Ectodermal cell (in vitro differentiated cells): ENCODE results near the gene PAPLN.

ENCODE experiments used
- H3K27ac ChIP-seq: 2 replicates; pipeline ENCODE4 v1.7.0; 2013; ENCODE audit warnings: mild to moderate bottlenecking, low read depth, low read length; ENCODE audit not compliant: insufficient read depth, poor library complexity, severe bottlenecking
- H3K27me3 ChIP-seq: 2 replicates; pipeline ENCODE4 v1.7.0; 2013; ENCODE audit warnings: mild to moderate bottlenecking, low read length; ENCODE audit not compliant: insufficient read depth, control insufficient read depth, poor library complexity, severe bottlenecking
- H3K36me3 ChIP-seq: one replicate; pipeline ENCODE4 v1.7.0; 2013; ENCODE audit warnings: low read length; ENCODE audit not compliant: control insufficient read depth, insufficient read depth
- H3K4me1 ChIP-seq: one replicate; pipeline ENCODE4 v1.7.0; 2013; ENCODE audit warnings: low read length; ENCODE audit not compliant: control insufficient read depth, insufficient read depth
- H3K4me3 ChIP-seq: 2 replicates; pipeline ENCODE4 v1.7.0; 2013; ENCODE audit warnings: low read depth, low read length, control low read depth; ENCODE audit not compliant: insufficient read depth
- H3K9me3 ChIP-seq: 2 replicates; pipeline ENCODE4 v1.7.0; 2013; ENCODE audit warnings: mild to moderate bottlenecking, low read length, moderate library complexity; ENCODE audit not compliant: control insufficient read depth
- WGBS, 2 experiments: methylation state at CpG; one replicate each; pipeline ENCODE4 v1.1.7; 2013; ENCODE audit warnings: missing lambda C conversion rate in 2 of 2; 5-methylcytosine and 5-hydroxymethylcytosine counted together

The PAPLN gene

GRCh38 chr14:73243748-73244147 is 6.4 kb downstream of the PAPLN start:
- Histone ChIP-seq H3K9me3 (no peaks in the 10 kb centered on the region), H3K4me1 (peaks cover 24% of the 10 kb centered on the region), H3K36me3 (peaks cover 9% of the 10 kb centered on the region), H3K27ac (no peak overlapping the region), H3K27me3 (peaks cover 13% of the 10 kb centered on the region), H3K4me3 (no peak overlapping the region)
- 80 to 89% methylated on average over 2 of the region's 2 CpGs for WGBS, 2 experiments

DNA sequence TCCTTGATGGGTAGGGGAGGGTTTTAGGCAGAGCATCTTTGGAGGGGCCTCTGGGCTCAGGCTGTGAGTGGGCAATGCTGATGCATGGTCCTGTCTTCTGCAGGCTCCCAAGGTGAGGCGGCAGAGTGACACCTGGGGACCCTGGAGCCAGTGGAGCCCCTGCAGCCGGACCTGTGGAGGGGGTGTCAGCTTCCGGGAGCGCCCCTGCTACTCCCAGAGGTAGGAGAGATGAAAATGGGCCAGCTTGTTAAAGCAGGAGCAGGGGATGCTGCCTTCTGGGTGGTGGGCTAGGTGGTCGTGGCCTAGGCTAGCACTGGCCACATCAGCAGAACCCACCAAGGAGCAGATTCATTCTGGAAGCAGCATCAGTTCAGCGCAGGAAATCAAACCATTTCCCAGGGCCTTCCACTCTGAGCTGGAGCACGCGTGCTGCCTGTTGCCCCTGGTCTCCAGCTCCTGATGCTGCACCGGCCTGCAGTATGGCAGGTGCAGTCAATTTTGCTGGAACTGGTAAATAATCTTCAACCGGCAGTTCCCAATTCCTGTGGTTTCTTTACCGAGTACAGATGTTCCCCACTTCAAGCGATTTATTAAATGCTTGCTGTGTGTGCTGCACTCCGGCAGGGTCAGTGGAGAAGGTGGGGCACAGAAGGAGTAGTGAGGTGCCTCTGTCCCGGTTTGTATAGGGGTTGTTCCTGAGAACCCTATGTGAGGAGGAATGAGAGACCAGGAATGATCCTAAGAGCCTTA is 7.4 kb downstream of the PAPLN start:
- Histone ChIP-seq H3K27me3 (peaks cover 4% of the 10 kb centered on the region), H3K4me1 (peaks cover 17% of the 10 kb centered on the region), H3K27ac (no peak overlapping the region), H3K4me3 (no peak overlapping the region), H3K9me3 (no peaks in the 10 kb centered on the region), H3K36me3 (peaks cover 9% of the 10 kb centered on the region)
- WGBS, 2 experiments = 93 to 95% methylated on average over 14 of the region's 14 CpGs

- H3K36me3 ChIP-seq = peaks cover 9% of the 10 kb centered on the region
- no peak overlapping the region for H3K4me3 ChIP-seq
- 79 to 82% methylated on average over 61 to 64 of the region's 64 CpGs for WGBS, 2 experiments
Observed at GRCh38 chr14:73245480-73246325, 8.4 kb downstream of the PAPLN start.

GRCh38 chr14:73246387-73247150 is 9.3 kb downstream of the PAPLN start:
- H3K36me3 ChIP-seq = peaks cover 9% of the 10 kb centered on the region
- no peak overlapping the region for H3K4me3 ChIP-seq
- no peaks in the 10 kb centered on the region for H3K9me3 ChIP-seq
- WGBS, 2 experiments = 90 to 93% methylated on average over 18 of the region's 18 CpGs
- H3K4me1 ChIP-seq = peaks cover 2% of the 10 kb centered on the region
- H3K27me3 ChIP-seq = no peaks in the 10 kb centered on the region
- no peak overlapping the region for H3K27ac ChIP-seq

More at GRCh38 chr14:73245480-73246325, 8.4 kb downstream of the PAPLN start:
- H3K27me3 ChIP-seq = no peaks in the 10 kb centered on the region
- H3K9me3 ChIP-seq = no peaks in the 10 kb centered on the region
- H3K27ac ChIP-seq = no peak overlapping the region
- peaks cover 11% of the 10 kb centered on the region for H3K4me1 ChIP-seq

DNA sequence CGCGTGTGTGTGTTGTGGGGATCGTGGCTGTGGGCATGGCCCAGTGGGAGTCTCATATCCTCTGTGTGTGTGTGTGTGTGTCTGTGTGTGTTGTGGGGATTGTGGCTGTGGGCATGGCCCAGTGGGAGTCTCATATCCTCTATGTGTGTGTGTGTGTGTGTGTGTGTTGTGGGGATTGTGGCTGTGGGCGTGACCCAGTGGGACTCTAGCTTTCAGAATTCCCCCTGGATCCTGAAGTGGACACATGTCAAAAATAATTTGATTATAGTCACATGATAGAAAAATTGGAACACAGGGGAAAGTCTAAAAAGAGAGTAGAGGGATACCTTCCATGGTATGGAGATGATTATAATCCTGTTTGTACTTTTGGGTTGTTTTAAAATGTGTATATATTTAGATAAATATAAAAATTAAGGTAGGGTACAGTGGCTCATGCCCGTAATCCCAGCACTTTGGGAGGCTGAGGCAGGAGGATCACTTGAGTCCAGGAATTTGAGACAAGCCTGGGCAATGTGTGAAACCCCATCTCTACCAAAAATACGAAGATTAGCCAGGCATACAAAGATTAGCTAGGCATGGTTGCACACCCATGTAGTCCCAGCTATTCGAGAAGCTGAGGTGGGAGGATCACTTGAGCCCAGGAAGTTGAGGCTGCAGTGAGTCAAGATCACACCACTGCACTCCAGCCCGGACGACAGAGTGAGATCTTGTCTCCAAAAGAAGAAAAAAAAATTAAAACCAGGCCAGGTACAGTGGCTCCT is 11.0 kb downstream of the PAPLN start:
- no peaks in the 10 kb centered on the region for H3K9me3 ChIP-seq
- H3K27me3 ChIP-seq = no peaks in the 10 kb centered on the region
- H3K36me3 ChIP-seq = peaks cover 14% of the 10 kb centered on the region
- H3K4me1 ChIP-seq = no peaks in the 10 kb centered on the region
- no peak overlapping the region for H3K4me3 ChIP-seq
- no peak overlapping the region for H3K27ac ChIP-seq
- 89 to 90% methylated on average over 9 of the region's 9 CpGs for WGBS, 2 experiments

DNA sequence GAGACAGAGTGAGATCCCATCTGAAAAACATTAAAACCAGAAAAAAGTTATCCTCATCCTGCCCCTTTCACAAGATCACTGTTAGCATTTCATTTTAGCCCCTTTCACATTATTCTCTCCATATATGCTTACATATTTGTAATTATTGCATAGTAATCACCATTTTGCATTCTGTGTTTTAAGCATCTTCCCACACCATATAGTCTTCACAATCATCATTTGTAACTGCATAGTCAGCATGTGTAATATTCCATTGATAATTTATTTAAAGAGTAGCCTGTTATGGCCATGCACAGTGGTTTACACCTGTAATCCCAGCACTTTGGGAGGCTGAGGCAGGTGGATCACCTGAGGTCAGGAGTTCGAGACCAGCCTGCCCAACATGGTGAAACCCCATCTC is 11.8 kb downstream of the PAPLN start:
- 93 to 96% methylated on average over 1 of the region's 1 CpG for WGBS, 2 experiments
- Histone ChIP-seq H3K9me3 (no peaks in the 10 kb centered on the region), H3K4me1 (no peaks in the 10 kb centered on the region), H3K27me3 (no peaks in the 10 kb centered on the region), H3K27ac (no peak overlapping the region), H3K36me3 (peaks cover 10% of the 10 kb centered on the region), H3K4me3 (no peak overlapping the region)

DNA sequence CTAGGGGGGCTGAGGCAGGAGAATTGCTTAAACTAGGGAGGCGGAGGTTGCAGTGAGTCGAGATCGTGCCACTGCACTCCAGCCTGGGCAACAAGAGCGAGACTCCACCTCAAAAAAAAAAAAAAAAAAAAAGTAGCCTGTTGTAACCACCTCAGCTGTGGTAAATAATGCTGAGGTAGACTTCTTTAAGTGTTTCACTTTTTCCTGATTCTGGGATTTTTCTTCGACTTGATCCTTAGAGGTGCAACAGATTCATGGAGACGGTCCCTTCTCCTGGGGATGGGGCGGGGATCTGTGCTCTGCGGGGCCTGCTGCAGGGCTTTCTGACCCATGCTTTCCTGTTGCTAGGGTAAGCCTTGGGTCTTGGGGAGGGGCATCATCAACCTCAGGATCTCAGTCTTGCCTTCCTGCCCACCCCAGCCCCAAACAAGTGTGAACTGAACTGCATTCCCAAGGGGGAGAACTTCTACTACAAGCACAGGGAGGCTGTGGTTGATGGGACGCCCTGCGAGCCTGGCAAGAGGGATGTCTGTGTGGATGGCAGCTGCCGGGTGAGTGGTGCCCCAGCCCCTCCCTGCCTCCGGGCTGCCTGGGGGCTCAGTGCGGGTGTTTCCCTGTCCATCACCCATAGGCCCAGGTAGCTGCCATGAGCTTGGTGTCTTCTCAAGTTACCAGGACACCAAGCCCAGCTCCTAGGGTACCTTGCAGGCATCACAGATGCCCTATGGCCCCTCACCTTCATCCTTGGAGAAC is 12.4 kb downstream of the PAPLN start:
- WGBS, 2 experiments = 87 to 93% methylated on average over 13 of the region's 13 CpGs
- H3K27me3 ChIP-seq = no peaks in the 10 kb centered on the region
- H3K9me3 ChIP-seq = no peaks in the 10 kb centered on the region
- no peak overlapping the region for H3K27ac ChIP-seq
- peaks cover 10% of the 10 kb centered on the region for H3K36me3 ChIP-seq
- H3K4me3 ChIP-seq = no peak overlapping the region
- no peaks in the 10 kb centered on the region for H3K4me1 ChIP-seq

DNA sequence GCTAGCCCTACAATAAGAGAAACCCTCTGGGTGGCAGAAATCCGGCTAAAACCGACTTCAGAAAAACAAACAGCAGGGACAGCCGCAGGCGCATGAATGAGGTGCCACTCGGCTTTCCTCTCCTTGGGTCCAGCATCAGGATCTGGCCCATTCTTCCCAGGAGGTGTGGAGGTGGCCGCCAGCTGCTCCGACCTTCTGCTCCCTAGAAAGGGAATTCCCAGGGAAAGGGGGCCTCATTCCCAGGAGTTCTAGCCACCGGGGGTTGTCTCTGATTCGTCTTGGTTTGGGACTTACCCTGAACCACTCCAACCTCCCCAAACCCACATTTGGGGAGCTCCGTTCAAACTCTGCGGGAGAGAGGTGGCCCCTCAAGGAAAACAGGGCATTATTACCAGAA is 13.0 kb downstream of the PAPLN start:
- H3K27me3 ChIP-seq = no peaks in the 10 kb centered on the region
- WGBS, 2 experiments = 91 to 92% methylated on average over 11 of the region's 11 CpGs
- H3K27ac ChIP-seq = no peak overlapping the region
- no peaks in the 10 kb centered on the region for H3K9me3 ChIP-seq
- peaks cover 15% of the 10 kb centered on the region for H3K36me3 ChIP-seq
- H3K4me1 ChIP-seq = no peaks in the 10 kb centered on the region
- no peak overlapping the region for H3K4me3 ChIP-seq

- Histone ChIP-seq H3K4me1 (no peaks in the 10 kb centered on the region), H3K27me3 (no peaks in the 10 kb centered on the region), H3K4me3 (no peak overlapping the region), H3K27ac (no peak overlapping the region), H3K9me3 (no peaks in the 10 kb centered on the region), H3K36me3 (peaks cover 21% of the 10 kb centered on the region)
- WGBS, 2 experiments = 94% methylated on average over 27 of the region's 27 CpGs
Observed at GRCh38 chr14:73250781-73251500, 13.6 kb downstream of the PAPLN start.
